GM12891 (cell line): ENCODE data around the gene TTC7B.

Experiments
- DNase-seq: peaks from one replicate; pipeline ENCODE4 v3.0.0; 2011; ENCODE audit warnings: low spot score; ENCODE audit not compliant: insufficient read length
- FAIRE-seq: peaks from 2 replicates; lab custom pipeline; 2011; peaks lifted over from hg19 to GRCh38; lab: Jason Lieb, UNC
- PAX5 ChIP-seq: IDR thresholded peaks from 2 replicates; pipeline ENCODE4 v1.6.1; 2011; ENCODE audit warnings: low read length, moderate library complexity, mild to moderate bottlenecking; ENCODE audit not compliant: insufficient read depth, severe bottlenecking
- POLR2A ChIP-seq: IDR thresholded peaks from 2 replicates; pipeline ENCODE4 v1.6.1; 2011; ENCODE audit warnings: low read depth, low read length, control low read depth
- POLR2AphosphoS5 ChIP-seq: IDR thresholded peaks from 2 replicates; pipeline ENCODE4 v1.6.1; 2011; ENCODE audit warnings: low read depth, low read length, control low read depth
- POU2F2 ChIP-seq: IDR thresholded peaks from 2 replicates; pipeline ENCODE4 v1.6.1; 2011; ENCODE audit warnings: low read depth, mild to moderate bottlenecking, control low read depth, low read length, moderate library complexity
- SPI1 ChIP-seq: IDR thresholded peaks from 2 replicates; pipeline ENCODE4 v1.6.1; 2011; ENCODE audit warnings: low read depth, low read length, control low read depth
- TAF1 ChIP-seq: IDR thresholded peaks from 2 replicates; pipeline ENCODE4 v1.6.1; 2011; ENCODE audit warnings: low read depth, low read length, control low read depth

TTC7B gene

DNA sequence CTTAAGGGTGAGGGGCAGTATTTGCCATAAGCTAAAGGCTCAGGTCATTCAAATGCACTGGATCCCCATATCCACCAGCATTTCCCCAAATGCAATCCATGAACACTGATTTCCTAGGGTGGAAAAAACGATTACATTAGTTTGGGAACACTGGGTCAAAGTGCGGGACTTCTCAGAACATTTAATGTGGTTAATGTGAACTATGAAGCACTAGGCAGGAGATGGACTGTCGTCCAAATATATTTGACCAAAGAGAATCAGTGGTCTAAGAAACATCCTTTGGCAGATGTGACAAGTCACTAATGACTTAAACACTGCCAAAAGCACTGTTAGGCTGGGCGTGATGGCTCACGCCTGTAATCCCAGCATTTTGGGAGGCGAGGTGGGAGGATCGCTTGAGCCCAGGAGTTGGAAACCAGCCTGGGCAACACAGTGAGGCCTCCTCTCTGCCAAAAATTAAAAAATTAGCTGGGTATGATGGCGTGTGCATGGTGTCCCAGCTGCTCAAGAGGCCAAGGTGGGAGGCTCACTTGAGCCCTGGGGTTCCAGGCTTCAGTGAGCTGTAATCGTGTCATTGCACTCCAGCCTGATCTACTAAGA is 214.0 kb downstream of the TTC7B start:
- no peak for FAIRE-seq
- no peak for DNase-seq
- TF ChIP-seq TAF1 (no peak), POLR2A (no peak), POU2F2 (no peak), PAX5 (no peak), SPI1 (no peak), POLR2AphosphoS5 (no peak)

DNA sequence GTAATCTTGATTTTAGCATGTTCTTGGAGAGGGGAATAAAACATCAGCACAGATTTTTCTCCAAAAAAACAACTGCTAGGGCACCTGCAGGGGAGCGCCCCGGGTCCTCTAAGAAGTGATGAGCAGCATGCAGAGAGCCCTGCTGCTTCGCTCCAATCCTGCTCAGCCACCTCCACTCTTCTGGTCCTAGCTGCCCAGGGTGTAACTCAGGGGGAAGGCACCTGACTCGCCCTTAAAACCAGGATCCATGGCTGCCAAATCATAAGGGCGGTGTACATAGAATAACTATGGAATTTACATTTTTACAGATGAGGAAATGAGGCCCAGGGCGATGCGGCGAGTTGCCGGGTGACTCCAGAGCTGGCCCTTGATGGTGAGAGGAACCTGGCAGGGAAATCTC is 214.7 kb downstream of the TTC7B start:
- no peak for DNase-seq
- no peak for FAIRE-seq
- TF ChIP-seq PAX5 (no peak), POLR2A (no peak), TAF1 (no peak), POU2F2 (no peak), SPI1 (no peak), POLR2AphosphoS5 (no peak)

DNA sequence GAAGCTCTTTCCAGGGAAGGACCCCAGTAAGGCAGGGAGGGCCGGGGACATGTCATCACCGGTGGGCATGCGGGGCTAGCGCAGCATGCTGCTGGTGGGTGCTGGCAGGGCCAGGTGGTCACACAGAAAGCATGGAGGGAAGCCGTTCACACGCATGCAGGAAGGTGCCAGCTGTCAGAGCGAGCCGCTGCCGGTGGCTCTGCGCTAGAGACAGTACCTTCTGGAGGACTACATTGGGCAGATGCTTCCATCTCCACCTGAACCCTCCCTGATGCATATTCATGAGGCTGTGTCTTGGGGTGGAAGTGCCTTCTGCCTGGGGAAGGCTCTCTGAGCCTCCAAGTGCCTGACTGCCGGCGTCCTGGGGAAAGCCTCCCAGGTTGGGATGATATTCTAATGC is 215.6 kb downstream of the TTC7B start:
- FAIRE-seq: no peak

DNA sequence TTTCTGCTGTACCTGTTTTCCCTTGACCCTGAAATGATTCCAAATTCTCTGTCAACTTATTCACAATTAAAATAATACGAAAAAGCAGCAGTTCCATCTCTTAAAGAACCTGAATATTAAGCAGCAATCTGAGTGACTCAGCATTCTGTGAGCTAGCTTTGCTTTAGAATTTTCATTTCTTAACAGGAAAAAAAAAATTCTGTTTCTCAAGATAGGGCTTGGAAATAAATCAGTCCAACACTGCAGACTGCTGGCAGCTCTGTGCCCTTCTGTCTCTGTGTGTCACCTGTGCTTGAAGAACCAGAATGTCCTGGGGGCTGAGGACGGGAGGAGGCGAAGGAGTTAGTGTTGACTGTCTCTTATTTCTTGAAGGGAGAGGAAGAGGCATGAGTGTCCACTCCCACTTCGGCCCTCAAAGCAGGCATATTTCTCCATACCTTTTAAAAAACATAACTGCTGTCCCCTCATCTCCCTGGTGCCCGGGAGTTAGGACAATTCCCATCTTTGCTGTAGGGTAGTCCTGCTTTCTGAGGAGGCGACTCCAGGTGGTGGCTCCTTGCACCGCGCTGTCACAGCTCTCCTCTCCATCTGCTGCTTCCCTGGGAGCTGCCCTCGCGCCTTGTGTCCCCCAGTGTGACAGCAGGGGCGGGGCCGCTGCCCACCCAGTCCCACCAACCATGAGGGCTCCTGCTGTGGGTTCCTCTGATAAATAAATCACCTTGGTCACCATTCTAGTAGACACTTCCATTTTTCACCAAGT is 216.3 kb downstream of the TTC7B start:
- no peak for FAIRE-seq
- TF ChIP-seq TAF1: no peak
- no peak for TF ChIP-seq PAX5
- TF ChIP-seq POU2F2: no peak
- TF ChIP-seq SPI1: no peak
- TF ChIP-seq POLR2AphosphoS5: no peak
- TF ChIP-seq POLR2A: no peak
- no peak for DNase-seq

More for the DNA sequence above, 215.6 kb downstream of the TTC7B start:
- no peak for DNase-seq
- TF ChIP-seq PAX5 (no peak), SPI1 (no peak), POLR2AphosphoS5 (no peak), POU2F2 (no peak)

DNA sequence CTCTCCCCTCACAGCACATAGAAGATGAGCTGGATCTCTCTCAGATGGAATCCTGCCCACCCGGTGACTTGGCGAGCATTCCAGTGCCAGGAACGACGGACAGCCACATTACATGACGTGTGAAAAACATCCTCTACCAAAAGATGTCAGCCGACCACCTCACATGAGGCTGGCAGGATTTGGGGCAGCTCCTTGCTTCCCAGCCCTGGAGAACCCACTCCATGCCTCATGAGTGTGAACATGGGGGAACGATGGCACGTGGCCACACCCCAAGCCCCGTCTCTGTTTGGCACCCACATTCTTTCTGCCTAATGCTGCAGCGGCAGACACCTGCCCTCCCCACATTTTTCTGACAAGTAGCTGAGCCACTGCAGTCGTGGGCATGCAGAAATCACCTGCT is 216.9 kb downstream of the TTC7B start:
- DNase-seq (no peak), FAIRE-seq (no peak)
- TF ChIP-seq SPI1 (no peak), POLR2A (no peak), PAX5 (no peak)

DNA sequence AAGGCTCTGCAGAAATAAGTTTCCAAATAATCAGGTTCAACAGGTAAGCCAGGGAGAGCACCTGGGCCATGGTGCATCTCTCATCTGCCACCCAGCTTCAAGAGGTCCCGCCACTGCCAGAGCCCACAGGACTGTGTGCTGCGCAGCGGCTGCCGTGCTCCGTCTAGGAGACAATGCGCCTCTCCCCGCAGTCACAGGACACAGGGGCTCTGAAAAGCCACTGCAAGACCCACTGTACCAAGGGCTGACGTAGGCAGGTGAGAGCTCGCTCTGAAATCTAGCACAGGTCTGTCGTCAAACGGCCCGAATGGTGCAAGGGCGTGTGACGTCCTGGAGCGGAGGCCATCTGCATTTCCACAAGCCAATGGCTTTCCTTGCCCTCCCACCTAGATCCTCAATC is 218.3 kb downstream of the TTC7B start:
- FAIRE-seq (no peak), DNase-seq (no peak)
- TF ChIP-seq SPI1 (no peak), POU2F2 (no peak), PAX5 (no peak)

DNA sequence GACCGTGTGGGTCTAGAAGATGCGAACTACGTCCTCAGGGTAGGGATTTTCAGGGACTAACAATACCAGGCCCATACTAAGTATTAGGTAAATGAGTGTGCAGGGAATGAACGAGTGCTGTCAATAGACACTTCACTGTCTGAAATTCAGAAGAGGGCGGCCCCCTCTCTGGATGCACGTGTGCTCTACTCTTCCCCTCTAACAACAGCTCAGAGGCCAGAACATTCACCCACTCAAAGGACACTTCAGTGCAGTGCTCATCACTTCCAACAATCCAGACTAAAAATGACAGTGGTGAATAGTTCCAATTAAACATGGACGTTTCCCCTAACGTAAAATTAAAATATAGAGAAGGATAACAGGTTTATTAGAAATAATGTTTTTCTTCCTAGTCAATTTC is 219.5 kb downstream of the TTC7B start:
- TF ChIP-seq POLR2AphosphoS5: no peak
- FAIRE-seq: no peak

DNA sequence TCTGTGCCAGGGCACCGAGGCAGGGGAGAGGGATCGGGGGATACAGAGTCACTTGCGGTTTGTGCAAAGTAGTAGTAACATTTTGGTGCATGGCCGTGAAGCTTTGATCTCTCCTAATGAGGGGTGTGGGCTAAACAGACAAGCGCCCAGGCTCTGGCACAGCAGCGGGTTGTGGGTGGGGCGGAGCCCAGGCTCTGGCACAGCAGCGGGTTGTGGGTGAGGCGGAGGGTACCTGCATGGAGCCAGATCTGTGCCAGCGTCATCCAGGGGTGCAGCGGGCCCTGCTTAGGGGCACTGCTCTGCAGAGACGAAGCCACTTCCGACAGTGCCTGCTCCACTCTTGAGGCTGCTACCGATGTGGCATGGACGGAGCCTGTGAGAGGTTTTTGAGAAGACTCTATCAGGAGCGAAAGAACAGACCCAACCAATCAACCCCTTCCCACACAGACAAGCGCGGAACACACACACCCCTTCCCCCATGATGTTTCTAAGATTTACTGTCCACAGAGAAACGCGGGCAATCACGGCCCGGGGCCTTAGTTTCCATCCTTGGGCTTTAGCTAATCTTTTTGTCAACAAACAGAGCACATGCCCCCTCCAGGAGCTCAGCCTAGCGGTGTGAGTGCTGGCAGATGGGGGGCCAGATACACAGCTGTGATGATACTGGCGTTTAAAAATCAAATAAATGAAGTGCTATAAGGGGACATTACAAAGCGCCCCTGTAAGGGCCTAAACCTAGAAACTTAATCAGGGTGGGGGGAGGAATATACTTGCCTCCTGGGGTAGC is 222.8 kb downstream of the TTC7B start:
- FAIRE-seq: no peak
- DNase-seq: no peak
- no peak for TF ChIP-seq POLR2A
- TF ChIP-seq POLR2AphosphoS5: no peak
- TF ChIP-seq TAF1: no peak
- TF ChIP-seq PAX5: no peak
- no peak for TF ChIP-seq POU2F2
- no peak for TF ChIP-seq SPI1

More for the DNA sequence above, 219.5 kb downstream of the TTC7B start:
- DNase-seq: no peak

DNA sequence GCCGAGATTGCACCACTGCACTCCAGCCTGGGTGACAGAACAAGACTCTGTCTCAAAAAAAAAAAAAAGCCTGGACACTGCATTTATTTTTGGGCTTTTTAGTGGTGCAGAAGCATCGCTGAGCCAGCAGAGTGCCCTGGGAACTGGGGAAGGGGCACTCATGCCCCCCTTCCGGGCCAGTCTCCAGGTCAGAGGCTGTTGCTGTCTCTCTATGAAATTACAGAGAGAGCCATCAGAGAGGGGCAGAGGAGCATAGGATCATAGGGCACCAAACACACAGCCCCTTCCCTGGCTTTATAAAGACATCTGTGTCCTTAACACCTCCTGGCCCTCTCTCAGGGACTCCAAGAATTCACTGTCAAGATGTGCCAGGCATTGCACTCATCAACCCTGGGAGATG is 223.6 kb downstream of the TTC7B start:
- no peak for DNase-seq
- TF ChIP-seq POLR2A: no peak
- TF ChIP-seq POU2F2: no peak
- TF ChIP-seq SPI1: no peak
- TF ChIP-seq PAX5: no peak
- TF ChIP-seq POLR2AphosphoS5: no peak
- TF ChIP-seq TAF1: no peak
- FAIRE-seq: no peak

DNA sequence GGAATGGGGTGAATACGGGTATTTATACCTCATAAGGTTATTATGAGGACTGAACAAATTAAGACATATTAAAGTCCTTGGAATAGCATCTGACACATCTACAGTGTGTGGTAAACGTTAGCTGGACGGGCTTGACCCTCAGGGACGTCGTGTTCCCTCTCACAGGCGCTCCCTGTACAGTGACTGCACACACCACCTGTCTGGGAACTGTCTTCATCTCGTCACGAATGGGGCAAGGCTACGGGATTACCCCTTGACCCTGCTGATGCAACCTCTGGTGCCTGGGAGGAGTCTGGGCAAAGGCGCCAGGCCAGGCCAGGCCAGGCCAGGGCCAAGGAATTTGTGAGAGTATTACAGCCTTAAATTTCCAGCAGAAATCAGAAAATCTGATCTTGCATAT is 228.3 kb downstream of the TTC7B start:
- DNase-seq: no peak
- TF ChIP-seq POLR2A (no peak), POLR2AphosphoS5 (no peak), SPI1 (no peak), POU2F2 (no peak), TAF1 (no peak)
- no peak for FAIRE-seq
